Measurements from ENCODE around the gene LSM14B.

Gene LSM14B

DNA sequence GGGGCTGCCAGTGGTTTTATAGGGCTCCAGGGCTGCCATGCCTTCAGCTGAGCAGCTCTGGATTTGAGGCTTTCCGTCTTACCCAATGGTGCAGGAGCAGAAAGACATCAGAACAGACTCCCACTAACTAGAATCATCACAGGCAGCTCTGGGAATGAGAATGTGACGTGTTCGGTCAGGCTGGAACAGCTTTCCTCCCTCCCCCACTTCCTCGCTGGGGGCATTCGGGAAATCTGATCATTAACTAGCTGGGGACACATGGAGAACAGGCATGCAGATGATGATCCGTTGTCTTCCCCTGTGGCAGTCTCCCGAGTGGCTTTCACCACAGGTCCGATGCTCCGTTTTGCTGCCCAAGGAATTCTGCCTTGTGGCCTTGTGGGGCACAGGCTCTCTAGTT is 55.0 kb downstream of the LSM14B start:
- H3K4me3 ChIP-seq (ENCODE audit: low read depth, low read length): no peak overlapping the region
- no peak for DNase-seq (ENCODE audit: low read depth)
- in situ Hi-C loops (cut with HindIII; ENCODE audit: low sequenced_read_pairs): no loop called here
- TF ChIP-seq, protein P1, sequence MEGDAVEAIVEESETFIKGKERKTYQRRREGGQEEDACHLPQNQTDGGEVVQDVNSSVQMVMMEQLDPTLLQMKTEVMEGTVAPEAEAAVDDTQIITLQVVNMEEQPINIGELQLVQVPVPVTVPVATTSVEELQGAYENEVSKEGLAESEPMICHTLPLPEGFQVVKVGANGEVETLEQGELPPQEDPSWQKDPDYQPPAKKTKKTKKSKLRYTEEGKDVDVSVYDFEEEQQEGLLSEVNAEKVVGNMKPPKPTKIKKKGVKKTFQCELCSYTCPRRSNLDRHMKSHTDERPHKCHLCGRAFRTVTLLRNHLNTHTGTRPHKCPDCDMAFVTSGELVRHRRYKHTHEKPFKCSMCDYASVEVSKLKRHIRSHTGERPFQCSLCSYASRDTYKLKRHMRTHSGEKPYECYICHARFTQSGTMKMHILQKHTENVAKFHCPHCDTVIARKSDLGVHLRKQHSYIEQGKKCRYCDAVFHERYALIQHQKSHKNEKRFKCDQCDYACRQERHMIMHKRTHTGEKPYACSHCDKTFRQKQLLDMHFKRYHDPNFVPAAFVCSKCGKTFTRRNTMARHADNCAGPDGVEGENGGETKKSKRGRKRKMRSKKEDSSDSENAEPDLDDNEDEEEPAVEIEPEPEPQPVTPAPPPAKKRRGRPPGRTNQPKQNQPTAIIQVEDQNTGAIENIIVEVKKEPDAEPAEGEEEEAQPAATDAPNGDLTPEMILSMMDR (IDR thresholded peaks at IDR 0.05; ENCODE audit: low read depth, low read length, missing control alignments): no peak

DNA sequence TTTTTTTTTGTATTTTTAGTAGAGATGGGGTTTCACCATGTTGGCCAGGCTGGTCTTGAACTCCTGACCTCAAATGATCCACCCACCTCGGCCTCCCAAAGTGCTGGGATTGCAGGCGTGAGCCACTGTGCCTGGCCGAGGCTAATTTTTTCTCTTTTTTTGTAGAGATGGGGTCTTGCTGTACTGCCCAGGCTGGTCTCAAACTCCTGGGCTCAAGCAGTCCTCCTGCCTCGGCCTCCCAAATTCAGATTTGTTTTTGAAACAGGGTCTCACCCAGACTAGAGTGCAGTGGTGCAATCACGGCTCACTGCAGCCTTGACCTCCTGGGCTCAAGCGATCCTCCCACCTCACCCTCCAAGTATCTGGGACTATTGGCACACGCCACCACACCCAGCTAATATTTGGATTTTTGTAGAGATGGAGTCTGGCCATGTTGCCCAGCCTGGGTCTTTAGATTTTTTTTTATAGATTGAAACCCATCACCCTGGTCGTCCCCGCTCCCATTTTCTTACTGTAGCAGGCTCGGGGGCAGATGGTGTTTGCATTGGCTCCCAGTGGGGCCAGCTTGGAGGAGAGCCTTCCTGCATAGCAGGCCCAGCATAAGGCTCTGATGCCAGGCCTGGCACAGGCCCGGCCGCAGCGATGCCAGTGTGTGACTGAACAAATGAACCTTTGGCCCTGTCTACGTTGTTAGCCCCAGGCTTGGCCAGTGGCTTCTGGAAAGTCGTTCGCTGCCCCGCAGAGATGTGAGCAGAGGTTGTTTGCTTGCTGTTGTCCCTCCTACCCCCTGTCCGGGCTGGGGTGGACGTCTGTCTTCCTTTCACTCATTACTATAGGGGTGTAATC is 56.3 kb downstream of the LSM14B start:
- no peak for DNase-seq (ENCODE audit: low read depth)
- in situ Hi-C loops (cut with HindIII; ENCODE audit: low sequenced_read_pairs): no loop called here
- TF ChIP-seq, protein P1 (IDR thresholded peaks at IDR 0.05; ENCODE audit: low read depth, low read length, missing control alignments): no peak
- H3K4me3 ChIP-seq (ENCODE audit: low read depth, low read length): no peak overlapping the region

- in situ Hi-C loops (cut with HindIII; ENCODE audit: low sequenced_read_pairs): no loop called here
- no peak overlapping the region for H3K4me3 ChIP-seq (ENCODE audit: low read depth, low read length)
- TF ChIP-seq, protein P1 (IDR thresholded peaks at IDR 0.05; ENCODE audit: low read depth, low read length, missing control alignments): no peak
- no peak for DNase-seq (ENCODE audit: low read depth)
Observed at GRCh38 chr20:62179162-62179504, 56.9 kb downstream of the LSM14B start.

DNA sequence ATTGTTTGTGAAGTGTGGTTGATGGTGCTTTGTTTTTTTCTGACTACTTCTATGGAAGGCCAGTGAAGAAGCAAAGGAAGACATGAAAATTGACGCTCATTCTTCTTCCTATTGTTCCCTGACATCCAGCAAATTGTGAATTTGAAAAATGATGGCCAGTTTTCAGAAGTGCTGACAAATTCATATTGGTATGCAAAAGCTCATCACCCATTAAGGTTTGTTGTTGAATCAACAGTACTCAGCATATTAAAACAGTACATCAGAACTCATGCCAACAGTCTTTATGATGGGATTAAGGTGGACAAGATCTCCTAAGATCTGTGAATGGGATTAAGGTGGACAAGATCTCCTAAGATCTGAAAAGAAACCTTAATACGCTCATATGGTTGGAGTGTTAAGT is 59.5 kb downstream of the LSM14B start:
- peak overlapping the region; percentile 97 for H3K4me3 ChIP-seq (ENCODE audit: low read depth, low read length)
- no peak for DNase-seq (ENCODE audit: low read depth)
- TF ChIP-seq, protein P1 (IDR thresholded peaks at IDR 0.05; ENCODE audit: low read depth, low read length, missing control alignments): no peak
- in situ Hi-C loops (cut with HindIII; ENCODE audit: low sequenced_read_pairs): no loop called here

GRCh38 chr20:62182469-62183425 is 60.5 kb downstream of the LSM14B start, which contains the start of gene MTG2:
MTG2 (plus strand) TSS chr20:62183028; CDS start chr20:62193421, 10,393 bp downstream.
- in situ Hi-C loops (cut with HindIII; ENCODE audit: low sequenced_read_pairs): no loop called here
- DNase-seq (ENCODE audit: low read depth): peak; percentile 83
- TF ChIP-seq, protein P1 (IDR thresholded peaks at IDR 0.05; ENCODE audit: low read depth, low read length, missing control alignments): no peak
- peak within 1 kb of the TSS; percentile 97 for H3K4me3 ChIP-seq (ENCODE audit: low read depth, low read length)

GRCh38 chr20:62183426-62184142 is 61.3 kb downstream of the LSM14B start:
- TF ChIP-seq, protein P1 (IDR thresholded peaks at IDR 0.05; ENCODE audit: low read depth, low read length, missing control alignments): no peak
- in situ Hi-C loops (cut with HindIII; ENCODE audit: low sequenced_read_pairs): no loop called here
- no peak for DNase-seq (ENCODE audit: low read depth)
- H3K4me3 ChIP-seq (ENCODE audit: low read depth, low read length): peak overlapping the region; percentile 97

Data from astrocyte of the cerebellum (primary cell).